GM19351 (cell line): ENCODE results near the gene RASA3.

ENCODE experiments used
- ATAC-seq: cut with Tn5 transposase; IDR thresholded peaks from one replicate; pipeline ENCODE4 v1.9.1; 2021; ENCODE audit warnings: mild to moderate bottlenecking, moderate library complexity; ENCODE audit not compliant: unreplicated experiment

Gene RASA3

GRCh38 chr13:114041493-114041892 is 90.9 kb downstream of the RASA3 start:
- no peak for ATAC-seq

GRCh38 chr13:114039471-114040141 is 92.8 kb downstream of the RASA3 start:
- no peak for ATAC-seq

DNA sequence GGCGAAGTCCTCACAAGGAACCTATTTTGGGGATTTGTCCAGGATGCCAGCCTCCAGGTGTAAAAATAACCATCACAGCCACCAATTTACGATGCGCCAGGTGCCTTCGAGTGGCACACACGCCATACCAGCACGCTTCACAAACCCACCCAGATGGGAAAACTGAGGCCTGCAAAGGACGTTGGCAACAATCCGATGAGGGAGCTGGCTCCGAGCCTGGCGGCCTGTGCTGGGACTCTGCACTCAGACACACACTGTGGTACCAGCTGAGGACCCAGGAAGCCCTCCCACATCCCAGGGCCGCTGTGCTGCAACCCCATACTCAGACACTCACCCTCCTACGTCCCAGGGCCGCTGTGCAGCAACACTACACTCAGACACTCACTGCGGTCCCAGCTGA is 93.5 kb downstream of the RASA3 start:
- ATAC-seq: no peak

DNA sequence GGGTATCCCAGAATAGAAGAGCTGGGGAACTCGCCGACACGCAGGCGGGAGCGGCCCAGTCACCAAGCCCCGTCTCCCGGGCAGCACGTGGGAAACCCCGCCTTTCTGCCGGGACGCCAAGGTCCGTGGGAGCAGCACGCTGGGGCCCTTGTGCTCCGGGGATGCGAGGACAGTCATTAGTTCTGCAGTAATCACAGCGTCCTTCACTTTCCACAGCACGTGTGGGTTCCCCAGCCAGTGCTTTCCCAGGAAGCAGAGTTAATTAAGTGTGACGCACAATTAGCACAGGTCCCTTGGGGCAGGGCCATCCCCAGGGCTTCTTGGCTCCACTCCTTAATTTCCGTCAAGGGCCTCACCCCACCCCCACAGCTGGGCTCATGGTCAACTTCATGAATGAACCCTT is 94.2 kb downstream of the RASA3 start:
- ATAC-seq: no peak

GRCh38 chr13:114037674-114038073 is 94.7 kb downstream of the RASA3 start:
- ATAC-seq: no peak

GRCh38 chr13:114035583-114036531 is 96.6 kb downstream of the RASA3 start:
- ATAC-seq: no peak

DNA sequence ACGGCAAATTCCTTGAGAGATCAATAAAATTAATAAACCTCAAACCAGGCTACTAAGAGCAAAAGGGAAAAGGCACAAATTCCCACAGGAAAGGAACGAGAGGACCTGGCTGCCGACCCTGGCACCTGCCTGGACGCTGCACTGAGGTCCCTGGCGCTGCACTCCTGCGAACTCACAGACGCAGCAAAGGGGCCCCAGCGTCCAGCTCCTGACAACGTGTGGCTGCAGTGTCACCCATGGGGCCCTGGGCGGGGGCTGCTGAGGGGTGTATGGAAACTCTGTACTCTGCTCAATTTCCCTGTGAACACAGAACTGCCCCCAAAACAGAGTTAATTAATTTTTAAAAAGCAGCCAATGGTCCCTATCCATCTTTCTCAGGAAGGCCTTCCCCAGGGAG is 97.2 kb downstream of the RASA3 start:
- ATAC-seq: no peak

DNA sequence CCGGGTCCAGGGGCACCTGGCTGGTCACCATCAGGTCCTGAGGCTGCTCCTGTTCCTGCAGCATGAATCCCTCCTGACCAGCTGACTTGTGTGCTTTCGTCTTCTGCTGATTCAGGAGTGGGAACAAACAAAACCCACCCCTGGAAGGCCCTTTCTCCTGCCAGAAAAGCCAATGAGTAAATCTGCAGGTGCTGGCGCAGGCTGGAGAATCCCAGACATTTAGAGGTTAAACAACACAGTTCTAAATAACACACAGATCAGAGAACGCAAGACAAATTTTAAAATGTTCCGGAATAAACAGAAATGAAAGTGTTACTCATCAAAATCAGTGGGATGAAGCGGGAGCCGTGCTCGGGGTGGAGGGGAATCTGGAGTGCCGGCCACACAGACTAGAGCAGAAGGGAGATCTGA is 97.9 kb downstream of the RASA3 start:
- ATAC-seq: no peak

GRCh38 chr13:114033541-114034315 is 98.7 kb downstream of the RASA3 start:
- ATAC-seq: no peak

- no peak for ATAC-seq
These were observed 100.2 kb downstream of the RASA3 start for GRCh38 chr13:114032126-114032799.

DNA sequence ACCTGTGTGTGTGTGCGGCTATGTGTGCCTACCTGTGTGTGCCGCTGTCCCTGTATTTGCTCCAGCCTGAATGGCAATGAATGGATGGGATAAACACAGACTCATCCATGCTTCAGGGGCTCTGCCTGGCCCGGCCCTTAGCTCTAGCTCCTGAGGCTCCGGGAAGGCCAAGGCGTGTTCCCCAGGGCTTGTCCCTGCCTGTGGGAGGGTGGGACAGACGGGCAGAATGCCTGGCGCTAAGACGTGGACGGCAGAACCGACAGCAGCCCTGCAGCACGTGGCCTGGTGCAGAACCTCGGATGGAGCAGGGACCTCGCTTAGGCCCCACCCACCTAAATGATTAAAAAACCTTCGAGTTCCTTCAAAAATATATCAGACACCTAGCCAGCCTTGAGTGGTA is 100.8 kb downstream of the RASA3 start:
- ATAC-seq: no peak

DNA sequence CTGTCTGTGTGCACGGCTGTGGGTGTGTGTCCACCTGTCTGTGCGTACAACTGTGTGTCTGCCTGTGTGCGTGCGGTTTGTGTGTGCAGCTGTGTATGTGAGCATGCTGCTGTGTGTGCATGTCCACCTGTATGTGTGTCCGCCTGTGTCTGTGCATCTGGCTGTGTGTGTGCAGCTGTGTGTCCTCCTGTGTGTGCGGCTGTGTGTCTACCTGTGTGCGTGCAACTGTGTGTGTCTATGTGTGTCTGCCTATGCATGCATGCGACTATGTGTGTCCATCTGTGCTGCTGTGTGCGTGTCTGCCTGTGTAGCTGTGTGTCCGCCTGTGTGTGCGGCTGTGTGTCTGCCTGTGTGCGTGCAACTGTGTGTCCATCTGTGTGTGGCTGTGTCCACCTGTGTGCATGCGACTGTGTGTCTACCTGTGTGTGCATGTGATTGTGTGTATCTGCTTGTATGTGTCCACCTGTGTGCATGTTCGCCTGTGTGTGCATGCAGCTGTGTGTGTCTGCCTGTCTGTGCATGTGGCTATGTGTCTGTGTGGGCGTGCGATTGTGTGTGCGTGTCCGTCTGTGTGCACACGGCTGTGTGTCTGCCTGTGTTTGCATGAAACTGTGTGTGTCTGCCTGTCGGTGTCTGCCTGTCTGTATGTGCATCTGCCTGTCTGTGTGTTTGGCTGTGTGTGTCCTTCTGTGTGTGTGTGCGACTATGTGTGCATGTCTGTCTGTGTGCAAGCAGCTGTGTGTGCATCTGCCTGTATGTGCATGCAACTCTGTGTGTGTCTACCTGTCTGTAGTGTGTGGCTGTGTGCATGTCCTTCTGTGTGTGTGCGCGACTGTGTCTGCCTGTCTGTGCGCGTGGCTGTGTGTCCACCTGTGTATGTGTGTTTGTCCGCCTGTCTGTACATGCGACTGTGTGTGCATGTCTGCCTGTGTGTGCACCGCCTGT is 101.5 kb downstream of the RASA3 start:
- ATAC-seq: no peak

DNA sequence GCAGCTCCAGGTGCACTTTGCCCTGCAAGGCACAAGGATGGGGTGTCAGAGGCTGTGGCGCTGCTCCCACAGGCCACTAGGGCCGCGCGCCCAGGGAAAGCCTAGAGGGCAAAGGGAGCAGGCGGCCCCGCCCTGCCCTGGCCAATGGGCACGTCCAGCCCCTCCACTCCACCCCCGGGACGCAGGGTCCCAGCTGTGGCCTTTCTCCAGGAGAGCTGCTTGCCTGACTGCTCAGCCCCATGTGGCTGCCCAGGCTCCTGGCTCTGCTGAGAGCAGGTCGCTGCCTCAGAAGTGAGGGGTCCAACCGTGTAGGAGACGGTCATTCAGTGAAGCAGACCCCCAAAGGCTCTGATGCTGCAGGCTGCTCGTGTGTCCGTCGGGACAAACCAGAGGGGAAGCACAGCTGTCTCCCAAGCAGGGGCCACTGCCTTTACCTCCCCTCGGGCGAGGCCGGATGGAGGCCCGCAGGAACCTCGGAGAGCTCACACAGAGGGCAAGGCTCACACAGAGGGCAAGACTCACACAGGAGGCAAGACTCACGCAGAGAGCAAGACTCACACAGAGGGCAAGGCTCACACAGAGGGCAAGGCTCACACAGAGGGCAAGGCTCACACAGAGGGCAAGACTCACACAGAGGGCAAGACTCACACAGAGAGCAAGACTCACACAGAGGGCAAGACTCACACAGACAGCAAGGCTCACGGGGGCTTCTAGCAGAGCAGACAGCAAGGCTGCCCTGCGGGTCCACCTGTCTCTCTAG is 102.4 kb downstream of the RASA3 start:
- no peak for ATAC-seq

GRCh38 chr13:114027826-114028225 is 104.6 kb downstream of the RASA3 start:
- no peak for ATAC-seq

DNA sequence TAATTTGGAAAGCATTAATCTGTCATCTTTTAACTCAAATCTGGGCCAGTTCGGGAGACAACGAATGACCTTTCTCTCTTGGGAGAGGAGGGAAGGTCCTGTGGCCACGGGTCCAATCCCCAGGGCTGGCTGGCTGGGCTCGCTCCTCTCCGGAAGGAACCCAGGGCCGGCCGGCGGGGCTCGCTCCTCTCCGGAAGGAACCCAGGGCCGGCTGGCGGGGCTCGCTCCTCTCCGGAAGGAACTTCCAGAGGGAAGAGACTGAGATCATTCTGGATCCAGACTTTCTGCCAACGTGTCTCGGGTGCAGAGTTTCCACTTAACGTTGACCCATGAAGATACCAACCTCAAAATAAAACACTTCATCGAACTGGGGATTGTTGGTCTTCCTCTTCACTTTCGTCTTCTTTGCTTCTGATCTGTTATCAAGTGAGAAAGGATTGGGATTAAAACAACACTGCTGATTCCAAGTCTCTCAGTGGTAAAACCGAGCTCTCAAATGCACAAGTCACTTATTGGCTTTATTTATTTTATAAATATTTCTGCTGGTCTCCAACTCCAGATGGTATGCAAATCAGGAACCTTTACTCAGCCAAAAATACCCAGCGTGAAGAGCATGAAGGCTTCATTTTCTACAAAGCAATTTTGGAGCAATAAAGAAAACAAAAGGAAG is 105.2 kb downstream of the RASA3 start:
- ATAC-seq: no peak

DNA sequence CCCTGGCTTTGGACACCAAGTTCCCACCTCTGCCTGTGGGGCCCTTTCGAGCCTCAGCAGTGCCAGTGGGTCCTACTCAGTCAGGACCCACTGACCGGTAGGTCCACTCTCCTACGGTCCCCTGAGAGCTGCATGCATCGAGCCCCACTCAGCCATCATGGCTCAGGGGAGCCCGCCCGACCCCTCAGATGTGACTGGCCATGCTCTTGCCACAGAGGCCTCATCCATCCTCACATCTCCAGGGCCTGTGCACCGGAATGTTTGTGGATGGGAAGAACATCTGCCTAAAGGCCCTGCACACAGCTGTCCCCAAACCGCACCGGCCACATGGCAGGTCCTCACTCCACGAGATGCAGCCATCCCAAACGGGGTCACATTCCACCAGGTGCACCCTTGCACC is 105.9 kb downstream of the RASA3 start:
- no peak for ATAC-seq

- no peak for ATAC-seq
These were observed 106.5 kb downstream of the RASA3 start for GRCh38 chr13:114025714-114026431.

- ATAC-seq: no peak
These were observed 107.1 kb downstream of the RASA3 start for GRCh38 chr13:114025405-114025713.
